Stimulated activated CD8-positive, alpha-beta memory T cell treated with anti-CD3 and anti-CD28 coated beads, Interleukin-12 subunit alpha, Interleukin-12 subunit beta, amount 100 ng/mL, for 1 hour (primary cell): Measurements from ENCODE around the gene AIP.

Source experiments
- DNase-seq: peaks from one replicate; pipeline ENCODE4 v3.0.0-alpha.2; 2020; ENCODE audit warnings: low read depth

Gene AIP

GRCh38 chr11:67534070-67534679, 51.3 kb downstream of the AIP start:
- no peak for DNase-seq

GRCh38 chr11:67535561-67535960, 52.7 kb downstream of the AIP start:
- DNase-seq = no peak

GRCh38 chr11:67538306-67538705, 55.5 kb downstream of the AIP start:
- no peak for DNase-seq

GRCh38 chr11:67538823-67539505, 56.1 kb downstream of the AIP start:
- no peak for DNase-seq

GRCh38 chr11:67539550-67539949, 56.7 kb downstream of the AIP start:
- DNase-seq = no peak
